Measurements from ENCODE around the gene AHCY. TPM values are rescaled to one million over a fixed set of nuclear protein-coding genes. Genes with fewer than 3 reads are reported as not detected.

AHCY gene
- total and polyA plus RNA-seq, 2 of the 4 experiments (the other 2 are of a cell fraction): 138 to 210 TPM

DNA sequence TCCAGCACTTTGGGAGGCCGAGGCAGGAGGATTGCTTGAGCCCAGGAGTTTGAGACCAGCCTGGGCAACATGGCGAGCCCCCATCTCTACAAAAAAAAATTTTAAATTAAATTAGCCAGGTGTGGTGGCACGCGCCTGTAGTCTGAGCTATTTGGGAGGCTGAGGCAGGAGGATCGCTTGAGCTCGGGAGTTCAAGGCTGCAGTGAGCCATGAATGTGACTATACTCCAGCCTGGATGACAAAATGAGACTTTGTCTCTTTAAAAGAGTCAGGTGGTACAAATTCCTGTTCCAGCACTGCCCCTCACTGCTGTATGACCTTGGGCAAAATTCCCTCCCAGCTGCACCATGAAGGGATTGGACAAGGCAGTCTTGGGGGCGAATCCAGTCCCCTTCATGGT is 28.5 kb downstream of the AHCY start:
- no peak overlapping the region for H3K4ac ChIP-seq (ENCODE audit: low read depth, low read length)
- no peak overlapping the region for H3K27ac ChIP-seq (ENCODE audit: insufficient read depth, low read length)
- H3K36me3 ChIP-seq (ENCODE audit: control insufficient read depth, insufficient read depth, low read length): peaks cover 19% of the 10 kb centered on the region
- CTCF ChIA-PET: no interaction called here
- no peak overlapping the region for H2BK15ac ChIP-seq (ENCODE audit: low read depth, low read length)
- no peak overlapping the region for H2AFZ ChIP-seq (replicated peaks; ENCODE audit: low read length, poor library complexity)
- no peak overlapping the region for H3K14ac ChIP-seq (replicated peaks; ENCODE audit: low read depth, low read length)
- no peak overlapping the region for H2BK120ac ChIP-seq (ENCODE audit: low read depth, low read length)
- no peak overlapping the region for H3K9ac ChIP-seq (ENCODE audit: low read depth, low read length)
- no peak overlapping the region for H4K5ac ChIP-seq (ENCODE audit: low read depth, low read length)
- no peaks in the 10 kb centered on the region for H3K9me3 ChIP-seq (ENCODE audit: control insufficient read depth, insufficient read depth, low read length)
- no peak overlapping the region for H2AK5ac ChIP-seq (ENCODE audit: low read depth, low read length)
- H3K9me1 ChIP-seq (ENCODE audit: insufficient read depth, low read length): peaks cover 8% of the 10 kb centered on the region; the same call in 1 of the 2 replicates
- POLR2A ChIA-PET (ENCODE audit: unreplicated experiment): no interaction called here
- H3K4me1 ChIP-seq (ENCODE audit: control insufficient read depth, insufficient read depth, low read length): no peaks in the 10 kb centered on the region
- H3K4me3 ChIP-seq (ENCODE audit: insufficient read depth, low read depth, low read length): no peak overlapping the region
- H3K27me3 ChIP-seq (ENCODE audit: control insufficient read depth, insufficient read depth, low read length): no peaks in the 10 kb centered on the region
- H4K8ac ChIP-seq (ENCODE audit: low read depth in 2 of 2, low read length in 2 of 2): no peak overlapping the region
- no peak overlapping the region for H3K18ac ChIP-seq (ENCODE audit: low read depth, low read length)
- DNase-seq (no peak), ATAC-seq (ENCODE audit: low read depth) (no peak)
- dilution Hi-C loops (cut with HindIII; ENCODE audit: low sequenced_read_pairs, unreplicated experiment): no loop called here
- no peak overlapping the region for H3K4me2 ChIP-seq (ENCODE audit: low read depth, low read length)
- H3K56ac ChIP-seq (ENCODE audit: extremely low read depth, insufficient read depth, low read length): no peak overlapping the region
- H2AK9ac ChIP-seq (replicated peaks; ENCODE audit: low read depth, low read length, poor library complexity): no peak overlapping the region
- no peak overlapping the region for H2BK5ac ChIP-seq (ENCODE audit: low read depth, low read length, poor library complexity, severe bottlenecking)
- in situ Hi-C loops (cut with MboI; ENCODE audit: low sequenced_read_pairs): loop anchor here (10.0 kb wide), 1 partner anchor 60 kb away; no protein-coding TSS in a partner anchor
- no peak overlapping the region for H3K23ac ChIP-seq (ENCODE audit: low read depth, low read length)
- H4K91ac ChIP-seq (ENCODE audit: insufficient read depth, low read depth, low read length): no peak overlapping the region
- no peak overlapping the region for H2BK20ac ChIP-seq (ENCODE audit: low read depth, low read length)
- no peaks in the 10 kb centered on the region; a peak in 1 of 4 replicates for H3K79me1 ChIP-seq (ENCODE audit: low read depth in 1 of 2, low read length in 2 of 2)
- TF ChIP-seq RAD21 (IDR thresholded peaks at IDR 0.05; ENCODE audit: low read length): no peak
- TF ChIP-seq FOS (IDR thresholded peaks at IDR 0.05; ENCODE audit: low read depth, low read length): no peak
- TF ChIP-seq RFX5 (IDR thresholded peaks at IDR 0.05; ENCODE audit: low read depth, low read length): no peak
- TF ChIP-seq RCOR1 (IDR thresholded peaks at IDR 0.05; ENCODE audit: insufficient replicate concordance, low read length): no peak
- no peak for TF ChIP-seq CHD1 (IDR thresholded peaks at IDR 0.05; ENCODE audit: low read depth, low read length)
- TF ChIP-seq NFE2L2 (IDR thresholded peaks at IDR 0.05; ENCODE audit: low read depth, low read length): no peak
- TF ChIP-seq MAZ (IDR thresholded peaks at IDR 0.05; ENCODE audit: borderline replicate concordance, low read depth, low read length): no peak
- TF ChIP-seq, protein P1, sequence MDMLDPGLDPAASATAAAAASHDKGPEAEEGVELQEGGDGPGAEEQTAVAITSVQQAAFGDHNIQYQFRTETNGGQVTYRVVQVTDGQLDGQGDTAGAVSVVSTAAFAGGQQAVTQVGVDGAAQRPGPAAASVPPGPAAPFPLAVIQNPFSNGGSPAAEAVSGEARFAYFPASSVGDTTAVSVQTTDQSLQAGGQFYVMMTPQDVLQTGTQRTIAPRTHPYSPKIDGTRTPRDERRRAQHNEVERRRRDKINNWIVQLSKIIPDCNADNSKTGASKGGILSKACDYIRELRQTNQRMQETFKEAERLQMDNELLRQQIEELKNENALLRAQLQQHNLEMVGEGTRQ (IDR thresholded peaks at IDR 0.05; ENCODE audit: low read depth, low read length): no peak
- no peak for TF ChIP-seq MXI1 (IDR thresholded peaks at IDR 0.05; ENCODE audit: borderline replicate concordance, low read depth, low read length)
- TF ChIP-seq, protein P2, sequence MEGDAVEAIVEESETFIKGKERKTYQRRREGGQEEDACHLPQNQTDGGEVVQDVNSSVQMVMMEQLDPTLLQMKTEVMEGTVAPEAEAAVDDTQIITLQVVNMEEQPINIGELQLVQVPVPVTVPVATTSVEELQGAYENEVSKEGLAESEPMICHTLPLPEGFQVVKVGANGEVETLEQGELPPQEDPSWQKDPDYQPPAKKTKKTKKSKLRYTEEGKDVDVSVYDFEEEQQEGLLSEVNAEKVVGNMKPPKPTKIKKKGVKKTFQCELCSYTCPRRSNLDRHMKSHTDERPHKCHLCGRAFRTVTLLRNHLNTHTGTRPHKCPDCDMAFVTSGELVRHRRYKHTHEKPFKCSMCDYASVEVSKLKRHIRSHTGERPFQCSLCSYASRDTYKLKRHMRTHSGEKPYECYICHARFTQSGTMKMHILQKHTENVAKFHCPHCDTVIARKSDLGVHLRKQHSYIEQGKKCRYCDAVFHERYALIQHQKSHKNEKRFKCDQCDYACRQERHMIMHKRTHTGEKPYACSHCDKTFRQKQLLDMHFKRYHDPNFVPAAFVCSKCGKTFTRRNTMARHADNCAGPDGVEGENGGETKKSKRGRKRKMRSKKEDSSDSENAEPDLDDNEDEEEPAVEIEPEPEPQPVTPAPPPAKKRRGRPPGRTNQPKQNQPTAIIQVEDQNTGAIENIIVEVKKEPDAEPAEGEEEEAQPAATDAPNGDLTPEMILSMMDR (conservative IDR thresholded peaks at IDR 0.05; ENCODE audit: low read depth, low read length): no peak
- TF ChIP-seq CEBPB (IDR thresholded peaks at IDR 0.05; ENCODE audit: low read depth, low read length): no peak
- no peak for TF ChIP-seq POLR2A (IDR thresholded peaks at IDR 0.05; ENCODE audit: low read depth, low read length)
- TF ChIP-seq BHLHE40 (IDR thresholded peaks at IDR 0.05; ENCODE audit: low read depth, low read length): no peak
- no peak for TF ChIP-seq MAFK (IDR thresholded peaks at IDR 0.05; ENCODE audit: low read depth, low read length)
- TF ChIP-seq SMC3 (IDR thresholded peaks at IDR 0.05; ENCODE audit: low read depth, low read length): no peak
- TF ChIP-seq, protein P3, sequence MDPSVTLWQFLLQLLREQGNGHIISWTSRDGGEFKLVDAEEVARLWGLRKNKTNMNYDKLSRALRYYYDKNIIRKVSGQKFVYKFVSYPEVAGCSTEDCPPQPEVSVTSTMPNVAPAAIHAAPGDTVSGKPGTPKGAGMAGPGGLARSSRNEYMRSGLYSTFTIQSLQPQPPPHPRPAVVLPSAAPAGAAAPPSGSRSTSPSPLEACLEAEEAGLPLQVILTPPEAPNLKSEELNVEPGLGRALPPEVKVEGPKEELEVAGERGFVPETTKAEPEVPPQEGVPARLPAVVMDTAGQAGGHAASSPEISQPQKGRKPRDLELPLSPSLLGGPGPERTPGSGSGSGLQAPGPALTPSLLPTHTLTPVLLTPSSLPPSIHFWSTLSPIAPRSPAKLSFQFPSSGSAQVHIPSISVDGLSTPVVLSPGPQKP (IDR thresholded peaks at IDR 0.05; ENCODE audit: borderline replicate concordance, low read depth, low read length): no peak
- intact Hi-C loops (cut with micrococcal nuclease): no loop called here
- no TSS peak for BruUV-seq (replicated peaks)
- WGBS, 2 experiments (ENCODE audit: extremely low coverage in 2 of 2, insufficient read length in 1 of 2): no CpG with 5 or more reads among the region's 7 CpGs
- H4K20me1 ChIP-seq (ENCODE audit: insufficient read depth, low read length): no peaks in the 10 kb centered on the region

All from IMR-90 (cell line).